ENCODE results near the gene CDCP2. TPM values are rescaled to one million over a fixed set of nuclear protein-coding genes. Genes with fewer than 3 reads are reported as not detected.
A peak's percentile ranks its signal among the peaks of the same experiment; 100 is the strongest.
"Not testable (repeated sequence)": the region's sequence is repeated elsewhere in the genome, so short reads cannot be mapped to it uniquely, and the experiment has no call there.

Gene CDCP2
- total RNA-seq, 1 donor from 2014 or later: not detected

- H3K4me3 ChIP-seq (ENCODE audit: low read depth, low read length): no peak overlapping the region
- TF ChIP-seq CTCF (IDR thresholded peaks at IDR 0.05; ENCODE audit: insufficient read depth, low read length, severe bottlenecking): no peak
- FAIRE-seq (peak; percentile 60), DNase-seq (ENCODE audit: low read depth) (no peak)
- no peaks in the 10 kb centered on the region for H3K27me3 ChIP-seq (ENCODE audit: control insufficient read depth, insufficient read depth, low read length)
- no peaks in the 10 kb centered on the region for H3K36me3 ChIP-seq (ENCODE audit: control insufficient read depth, insufficient read depth, low read length)
Measured at GRCh38 chr1:54108156-54108555, 44.6 kb downstream of the CDCP2 start.

GRCh38 chr1:54107131-54107530, 45.7 kb downstream of the CDCP2 start:
- H3K4me3 ChIP-seq (ENCODE audit: low read depth, low read length): no peak overlapping the region
- no peaks in the 10 kb centered on the region for H3K27me3 ChIP-seq (ENCODE audit: control insufficient read depth, insufficient read depth, low read length)
- DNase-seq (ENCODE audit: low read depth) (no peak), FAIRE-seq (peak; percentile 91)
- H3K36me3 ChIP-seq (ENCODE audit: control insufficient read depth, insufficient read depth, low read length): no peaks in the 10 kb centered on the region
- no peak for TF ChIP-seq CTCF (IDR thresholded peaks at IDR 0.05; ENCODE audit: insufficient read depth, low read length, severe bottlenecking)

- no peak for FAIRE-seq
- no peak for DNase-seq (ENCODE audit: low read depth)
- no peaks in the 10 kb centered on the region for H3K27me3 ChIP-seq (ENCODE audit: control insufficient read depth, insufficient read depth, low read length)
- H3K36me3 ChIP-seq (ENCODE audit: control insufficient read depth, insufficient read depth, low read length): no peaks in the 10 kb centered on the region
- H3K4me3 ChIP-seq (ENCODE audit: low read depth, low read length): no peak overlapping the region
- no peak for TF ChIP-seq CTCF (IDR thresholded peaks at IDR 0.05; ENCODE audit: insufficient read depth, low read length, severe bottlenecking)
Measured at GRCh38 chr1:54105736-54106269, 47.0 kb downstream of the CDCP2 start.

GRCh38 chr1:54105080-54105479, 47.7 kb downstream of the CDCP2 start:
- no peak for DNase-seq (ENCODE audit: low read depth)
- H3K36me3 ChIP-seq (ENCODE audit: control insufficient read depth, insufficient read depth, low read length): no peaks in the 10 kb centered on the region
- no peak overlapping the region for H3K4me3 ChIP-seq (ENCODE audit: low read depth, low read length)
- H3K27me3 ChIP-seq (ENCODE audit: control insufficient read depth, insufficient read depth, low read length): no peaks in the 10 kb centered on the region
- FAIRE-seq: no peak
- no peak for TF ChIP-seq CTCF (IDR thresholded peaks at IDR 0.05; ENCODE audit: insufficient read depth, low read length, severe bottlenecking)

GRCh38 chr1:54104613-54105012, 48.2 kb downstream of the CDCP2 start:
- not testable (repeated sequence) for H3K4me3 ChIP-seq (ENCODE audit: low read depth, low read length); FAIRE-seq; H3K27me3 ChIP-seq (ENCODE audit: control insufficient read depth, insufficient read depth, low read length)

GRCh38 chr1:54103414-54103813, 49.4 kb downstream of the CDCP2 start:
- no peaks in the 10 kb centered on the region for H3K36me3 ChIP-seq (ENCODE audit: control insufficient read depth, insufficient read depth, low read length)
- FAIRE-seq (peak; percentile 32), DNase-seq (ENCODE audit: low read depth) (no peak)
- H3K4me3 ChIP-seq (ENCODE audit: low read depth, low read length): no peak overlapping the region
- H3K27me3 ChIP-seq (ENCODE audit: control insufficient read depth, insufficient read depth, low read length): no peaks in the 10 kb centered on the region
- no peak for TF ChIP-seq CTCF (IDR thresholded peaks at IDR 0.05; ENCODE audit: insufficient read depth, low read length, severe bottlenecking)

More at GRCh38 chr1:54104613-54105012, 48.2 kb downstream of the CDCP2 start:
- not testable (repeated sequence) for DNase-seq (ENCODE audit: low read depth); H3K36me3 ChIP-seq (ENCODE audit: control insufficient read depth, insufficient read depth, low read length)

Measured in bronchial epithelial cell (primary cell).